OCI-LY7 (cell line): ENCODE measurements around the gene GARRE1. TPM values are rescaled to one million over a fixed set of nuclear protein-coding genes. Genes with fewer than 3 reads are reported as not detected.

ENCODE experiments used
- BruUV-seq: library from RNA; stranded (reverse); fragments of 400-500 nt; replicated peaks from 2 replicates; lab custom pipeline; 2021; lab: Mats Ljungman, UMichigan
- CTCF ChIA-PET: fragments of 300-600 bp; sonication (Branson Sonifier 250); formaldehyde crosslinking; loops from one replicate; lab custom pipeline; 2022; ENCODE audit warnings: antibody characterized with exemption; ENCODE audit not compliant: unreplicated experiment; lab: Charles Lee
- POLR2A ChIA-PET: fragments of 300-600 bp; sonication (Branson Sonifier 250); formaldehyde crosslinking; loops from one replicate; lab custom pipeline; 2022; ENCODE audit warnings: antibody characterized with exemption; lab: Charles Lee
- DNase-seq: peaks from one replicate; pipeline ENCODE4 v3.0.0-alpha.2; 2015; ENCODE audit warnings: low spot score
- H2AFZ ChIP-seq: fragments of 200-600 bp; sonication (generic), shearing (Covaris generic); 2 replicates; pipeline ENCODE4 v1.6.1; 2014; ENCODE audit warnings: mild to moderate bottlenecking, antibody characterized with exemption, low read length, moderate library complexity
- H3K27ac ChIP-seq: fragments of 200-600 bp; sonication (generic); 2 replicates; pipeline ENCODE4 v1.5.1; 2014; ENCODE audit warnings: mixed run types, low read depth, mild to moderate bottlenecking, moderate library complexity, low read length, inconsistent platforms; ENCODE audit not compliant: poor library complexity, severe bottlenecking
- H3K36me3 ChIP-seq: fragments of 200-600 bp; sonication (generic); 2 replicates; pipeline ENCODE4 v1.6.1; 2014; ENCODE audit warnings: mild to moderate bottlenecking, antibody characterized with exemption, low read length, moderate library complexity, mixed read lengths; ENCODE audit not compliant: insufficient read depth
- H3K4me1 ChIP-seq: fragments of 200-600 bp; sonication (generic); 2 replicates; pipeline ENCODE4 v1.5.1; 2014; ENCODE audit warnings: mild to moderate bottlenecking, low read length; ENCODE audit not compliant: insufficient read depth, poor library complexity, severe bottlenecking
- H3K4me2 ChIP-seq: fragments of 200-600 bp; sonication (generic); 2 replicates; pipeline ENCODE4 v1.6.1; 2014; ENCODE audit warnings: mild to moderate bottlenecking, low read length
- H3K4me3 ChIP-seq: fragments of 200-600 bp; sonication (generic); 2 replicates; pipeline ENCODE4 v1.5.1; 2014; ENCODE audit warnings: mild to moderate bottlenecking, low read depth, low read length; ENCODE audit not compliant: poor library complexity, severe bottlenecking
- H3K79me2 ChIP-seq: fragments of 200-600 bp; sonication (generic); 2 replicates; pipeline ENCODE4 v1.6.1; 2016; ENCODE audit warnings: low read depth, mild to moderate bottlenecking, low read length, moderate library complexity, mixed read lengths; ENCODE audit not compliant: insufficient read depth
- H3K9me2 ChIP-seq: fragments of 200-600 bp; sonication (generic); 2 replicates; pipeline ENCODE4 v1.6.1; 2016; ENCODE audit warnings: mild to moderate bottlenecking, low read length, mixed read lengths; ENCODE audit not compliant: insufficient read depth
- H3K9me3 ChIP-seq: fragments of 200-600 bp; sonication (generic); 2 replicates; pipeline ENCODE4 v1.6.1; 2014; ENCODE audit warnings: mild to moderate bottlenecking, mixed run types, low read length, mixed read lengths
- H4K20me1 ChIP-seq: fragments of 200-600 bp; sonication (generic); 2 replicates; pipeline ENCODE4 v1.6.1; 2014; ENCODE audit warnings: mild to moderate bottlenecking, antibody characterized with exemption, low read length, moderate library complexity, mixed read lengths; ENCODE audit not compliant: insufficient read depth
- CTCF ChIP-seq: fragments of 200-600 bp; sonication (generic); conservative IDR thresholded peaks from 2 replicates; pipeline ENCODE4 v1.5.1; 2014; ENCODE audit warnings: mild to moderate bottlenecking, antibody characterized with exemption, low read length, moderate library complexity, mixed read lengths
- EZH2phosphoT487 ChIP-seq: fragments of 200-600 bp; sonication (generic); IDR thresholded peaks from 2 replicates; pipeline ENCODE4 v1.6.1; 2018; ENCODE audit warnings: low read depth, borderline replicate concordance, mild to moderate bottlenecking, mixed run types, antibody characterized with exemption, low read length, moderate library complexity, mixed read lengths
- intact Hi-C: fragments of 100-400 bp; cut with micrococcal nuclease; formaldehyde crosslinking; loops from one replicate; pipeline ENCODE4 v1.10.0; 2022; ENCODE audit not compliant: unreplicated experiment
- total RNA-seq, 2 experiments: library from RNA; depleted of rRNA in 1 of 2; stranded (reverse); fragments of >200 nt in 1 of 2; shearing (Covaris generic) in 1 of 2; gene quantifications; 2 replicates each; pipeline ENCODE4 v1.2.3, GENCODE V29; 2014 to 2022

Gene GARRE1
- total RNA-seq, 2 experiments from 2014 or later = 15.4 to 18.8 TPM

GRCh38 chr19:34269968-34270621 lies 15.7 kb downstream of the GARRE1 start:
- H3K9me2 ChIP-seq = no peaks in the 10 kb centered on the region
- peaks cover 1% of the 10 kb centered on the region for H3K9me3 ChIP-seq
- TF ChIP-seq EZH2phosphoT487 = no peak
- no peak for TF ChIP-seq CTCF
- H3K4me3 ChIP-seq = peak overlapping the region; percentile 57
- no TSS peak for BruUV-seq
- peak overlapping the region; percentile 98 for H3K4me2 ChIP-seq
- intact Hi-C loops = loop anchor here (2.0 kb wide), 1 partner anchor 41 kb away; no protein-coding TSS in a partner anchor
- H3K36me3 ChIP-seq = no peaks in the 10 kb centered on the region
- peak overlapping the region; percentile 71; the same call in 1 of the 2 replicates for H2AFZ ChIP-seq
- H3K4me1 ChIP-seq = peaks cover 81% of the 10 kb centered on the region
- ChIA-PET CTCF (interaction anchor here (0.5 to 2.2 kb wide), 2 partner anchors 9 to 737 kb away, joined by 4 to 11 read pairs; no protein-coding TSS in a partner anchor), POLR2A (interaction anchor here (0.5 to 3.2 kb wide), 16 partner anchors 9 to 910 kb away, joined by 3 to 16 read pairs (median 4); no protein-coding TSS in a partner anchor)
- peak; percentile 89 for DNase-seq
- H4K20me1 ChIP-seq = no peaks in the 10 kb centered on the region
- H3K27ac ChIP-seq = peak overlapping the region; percentile 94
- peaks cover 50% of the 10 kb centered on the region for H3K79me2 ChIP-seq

GRCh38 chr19:34273121-34273520 lies 18.8 kb downstream of the GARRE1 start:
- no peaks in the 10 kb centered on the region for H4K20me1 ChIP-seq
- BruUV-seq = no TSS peak
- H3K4me3 ChIP-seq = peak overlapping the region; percentile 12
- peaks cover 8% of the 10 kb centered on the region; the same call in 1 of the 2 replicates for H3K36me3 ChIP-seq
- H3K9me3 ChIP-seq = peaks cover 9% of the 10 kb centered on the region
- intact Hi-C loops = no loop called here
- no peak for DNase-seq
- H3K27ac ChIP-seq = peak overlapping the region; percentile 46
- no peak overlapping the region for H2AFZ ChIP-seq
- peaks cover 55% of the 10 kb centered on the region for H3K79me2 ChIP-seq
- TF ChIP-seq CTCF (no peak), EZH2phosphoT487 (no peak)
- H3K4me2 ChIP-seq = peak overlapping the region; percentile 38
- peaks cover 90% of the 10 kb centered on the region for H3K4me1 ChIP-seq
- ChIA-PET POLR2A (interaction anchor here (0.6 to 1.4 kb wide), 7 partner anchors 10 to 86 kb away, joined by 3 to 5 read pairs (median 3); no protein-coding TSS in a partner anchor), CTCF (interaction anchor here (0.6 kb wide), 1 partner anchor 740 kb away, joined by 5 read pairs; no protein-coding TSS in a partner anchor)
- H3K9me2 ChIP-seq = no peaks in the 10 kb centered on the region
